Measurements from ENCODE around the gene UBN2. TPM values are rescaled to one million over a fixed set of nuclear protein-coding genes. Genes with fewer than 3 reads are reported as not detected.

Gene UBN2
- polyA plus RNA-seq, 1 donor (not counting 4 experiments of a cell fraction or from before 2014, with no cell fraction given) = 3.0 TPM

DNA sequence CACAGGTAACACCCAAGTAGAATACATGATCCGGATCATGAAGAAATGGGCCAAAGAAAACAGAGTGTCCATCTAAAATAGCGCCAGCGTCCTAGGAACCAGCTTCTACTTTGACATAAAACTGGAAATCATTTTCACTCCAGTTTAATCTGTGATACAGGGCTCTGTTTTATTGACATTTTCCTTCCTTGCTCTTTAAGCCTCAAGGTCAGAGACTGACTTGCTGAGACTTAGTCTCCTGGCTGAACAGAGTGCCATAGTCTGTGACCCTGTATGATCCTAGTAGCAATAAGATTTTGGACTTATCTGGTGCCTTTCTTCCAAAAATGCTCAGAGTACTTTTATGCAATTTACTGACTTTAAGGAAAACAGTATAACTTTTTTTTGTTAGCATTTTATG lies 41.7 kb upstream of the UBN2 start:
- Histone ChIP-seq H3K79me2 (ENCODE audit: control insufficient read depth, insufficient read depth, low read length) (no peaks in the 10 kb centered on the region), H3K27ac (ENCODE audit: control insufficient read depth, insufficient read depth, low read length) (no peak overlapping the region), H3K4me3 (ENCODE audit: control insufficient read depth in 2 of 3, extremely low read depth in 1 of 3, insufficient read depth in 2 of 3, low read depth in 1 of 3, low read length in 3 of 3) (no peak overlapping the region), H3K27me3 (ENCODE audit: control insufficient read depth, extremely low read depth, insufficient read depth, low read length) (no peaks in the 10 kb centered on the region), H3K36me3 (ENCODE audit: control insufficient read depth in 2 of 2, extremely low read depth in 1 of 2, insufficient read depth in 2 of 2, low read length in 2 of 2) (no peaks in the 10 kb centered on the region), H3K4me1 (ENCODE audit: control insufficient read depth, extremely low read depth, insufficient read depth, low read length) (no peaks in the 10 kb centered on the region), H2AFZ (ENCODE audit: control insufficient read depth, low read length) (no peak overlapping the region), H4K20me1 (ENCODE audit: control insufficient read depth, extremely low read depth, insufficient read depth, low read length) (no peaks in the 10 kb centered on the region), H3K9me1 (ENCODE audit: control insufficient read depth, extremely low read depth, insufficient read depth, low read length) (no peaks in the 10 kb centered on the region), H3K9ac (ENCODE audit: control insufficient read depth, extremely low read depth, insufficient read depth, low read length) (no peak overlapping the region), H3K4me2 (ENCODE audit: control insufficient read depth, extremely low read depth, insufficient read depth, low read depth, low read length) (no peak overlapping the region), H3K9me3 (ENCODE audit: control insufficient read depth, low read depth, low read length) (no peaks in the 10 kb centered on the region)
- TF ChIP-seq EZH2 (IDR thresholded peaks at IDR 0.05; ENCODE audit: low read length) = no peak
- TF ChIP-seq, protein P1, sequence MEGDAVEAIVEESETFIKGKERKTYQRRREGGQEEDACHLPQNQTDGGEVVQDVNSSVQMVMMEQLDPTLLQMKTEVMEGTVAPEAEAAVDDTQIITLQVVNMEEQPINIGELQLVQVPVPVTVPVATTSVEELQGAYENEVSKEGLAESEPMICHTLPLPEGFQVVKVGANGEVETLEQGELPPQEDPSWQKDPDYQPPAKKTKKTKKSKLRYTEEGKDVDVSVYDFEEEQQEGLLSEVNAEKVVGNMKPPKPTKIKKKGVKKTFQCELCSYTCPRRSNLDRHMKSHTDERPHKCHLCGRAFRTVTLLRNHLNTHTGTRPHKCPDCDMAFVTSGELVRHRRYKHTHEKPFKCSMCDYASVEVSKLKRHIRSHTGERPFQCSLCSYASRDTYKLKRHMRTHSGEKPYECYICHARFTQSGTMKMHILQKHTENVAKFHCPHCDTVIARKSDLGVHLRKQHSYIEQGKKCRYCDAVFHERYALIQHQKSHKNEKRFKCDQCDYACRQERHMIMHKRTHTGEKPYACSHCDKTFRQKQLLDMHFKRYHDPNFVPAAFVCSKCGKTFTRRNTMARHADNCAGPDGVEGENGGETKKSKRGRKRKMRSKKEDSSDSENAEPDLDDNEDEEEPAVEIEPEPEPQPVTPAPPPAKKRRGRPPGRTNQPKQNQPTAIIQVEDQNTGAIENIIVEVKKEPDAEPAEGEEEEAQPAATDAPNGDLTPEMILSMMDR (optimal IDR thresholded peaks at IDR 0.05 in 1 of 3, IDR thresholded peaks at IDR 0.05 in 1 of 3, conservative IDR thresholded peaks at IDR 0.05 in 1 of 3; ENCODE audit: extremely low read depth in 1 of 3, insufficient read depth in 2 of 3, low read length in 3 of 3) = no peak
- DNase-seq (ENCODE audit: low read depth, low spot score) (no peak), FAIRE-seq (no peak)
- dilution Hi-C loops (cut with MboI; ENCODE audit: extremely low pct_ligation_motif_present, low sequenced_read_pairs) = no loop called here

GRCh38 chr7:139192014-139192706 lies 38.9 kb upstream of the UBN2 start:
- H3K27me3 ChIP-seq (ENCODE audit: control insufficient read depth, extremely low read depth, insufficient read depth, low read length) = no peaks in the 10 kb centered on the region
- no peak overlapping the region for H3K4me2 ChIP-seq (ENCODE audit: control insufficient read depth, extremely low read depth, insufficient read depth, low read depth, low read length)
- no peaks in the 10 kb centered on the region for H3K4me1 ChIP-seq (ENCODE audit: control insufficient read depth, extremely low read depth, insufficient read depth, low read length)
- H2AFZ ChIP-seq (ENCODE audit: control insufficient read depth, low read length) = no peak overlapping the region
- H3K27ac ChIP-seq (ENCODE audit: control insufficient read depth, insufficient read depth, low read length) = no peak overlapping the region
- no peak overlapping the region for H3K4me3 ChIP-seq (ENCODE audit: control insufficient read depth in 2 of 3, extremely low read depth in 1 of 3, insufficient read depth in 2 of 3, low read depth in 1 of 3, low read length in 3 of 3)
- H3K36me3 ChIP-seq (ENCODE audit: control insufficient read depth in 2 of 2, extremely low read depth in 1 of 2, insufficient read depth in 2 of 2, low read length in 2 of 2) = no peaks in the 10 kb centered on the region
- DNase-seq (ENCODE audit: low read depth, low spot score) (no peak), FAIRE-seq (no peak)
- TF ChIP-seq EZH2 (IDR thresholded peaks at IDR 0.05; ENCODE audit: low read length) = no peak
- TF ChIP-seq, protein P1 (optimal IDR thresholded peaks at IDR 0.05 in 1 of 3, IDR thresholded peaks at IDR 0.05 in 1 of 3, conservative IDR thresholded peaks at IDR 0.05 in 1 of 3; ENCODE audit: extremely low read depth in 1 of 3, insufficient read depth in 2 of 3, low read length in 3 of 3) = no peak
- no peak overlapping the region for H3K9ac ChIP-seq (ENCODE audit: control insufficient read depth, extremely low read depth, insufficient read depth, low read length)
- no peaks in the 10 kb centered on the region for H3K9me3 ChIP-seq (ENCODE audit: control insufficient read depth, low read depth, low read length)
- H3K79me2 ChIP-seq (ENCODE audit: control insufficient read depth, insufficient read depth, low read length) = no peaks in the 10 kb centered on the region
- dilution Hi-C loops (cut with MboI; ENCODE audit: extremely low pct_ligation_motif_present, low sequenced_read_pairs) = no loop called here
- H4K20me1 ChIP-seq (ENCODE audit: control insufficient read depth, extremely low read depth, insufficient read depth, low read length) = no peaks in the 10 kb centered on the region
- no peaks in the 10 kb centered on the region for H3K9me1 ChIP-seq (ENCODE audit: control insufficient read depth, extremely low read depth, insufficient read depth, low read length)

Measured in keratinocyte (primary cell).